COLO668 (cell line): ENCODE results near the gene KANSL1.
A peak's percentile ranks its signal among the peaks of the same experiment; 100 is the strongest.
"Not testable (repeated sequence)": the region's sequence is repeated elsewhere in the genome, so short reads cannot be mapped to it uniquely, and the experiment has no call there.

ENCODE experiments used
- DNase-seq: peaks from one replicate; lab custom pipeline; 2025; ENCODE audit not compliant: unreplicated experiment; lab: John Stamatoyannopoulos, UW

KANSL1 gene

DNA sequence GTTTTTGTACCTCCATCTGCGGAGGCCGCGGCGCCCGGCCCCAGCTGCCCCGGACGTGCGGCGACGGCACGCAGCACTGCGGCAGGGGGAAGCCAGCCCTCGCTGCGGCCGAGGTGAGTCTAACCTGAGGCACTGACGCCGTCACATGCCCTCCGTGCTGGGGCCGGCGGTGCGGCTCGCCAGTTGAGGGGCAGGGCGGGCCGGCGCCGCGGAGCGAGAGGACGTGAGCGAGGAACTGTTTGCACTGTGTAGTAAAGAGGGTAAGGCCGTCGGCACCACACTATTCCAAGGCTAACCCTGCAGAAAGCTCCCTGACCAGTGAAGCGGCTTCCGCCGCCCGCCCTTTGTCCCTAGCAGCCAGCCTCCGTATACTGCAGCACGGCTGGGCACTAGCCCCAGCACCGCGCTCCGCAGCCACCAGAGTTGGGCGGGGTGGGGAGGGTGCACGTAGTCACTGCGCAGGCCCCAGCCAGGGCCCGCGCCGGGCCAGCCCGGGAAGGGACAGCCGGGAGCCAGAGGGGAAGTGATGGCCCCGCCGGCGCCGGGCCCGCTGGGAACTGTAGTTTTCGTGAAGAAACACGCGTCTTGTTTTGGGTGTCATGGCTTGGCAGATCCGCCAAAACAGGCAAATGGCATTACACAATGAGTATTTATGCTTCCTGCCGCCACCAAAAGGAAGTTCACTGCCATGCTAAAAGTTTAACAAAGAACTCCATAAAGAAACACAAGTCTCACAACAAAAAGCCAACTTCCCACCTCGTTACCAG lies 580 bp upstream of the KANSL1 start:
- DNase-seq, result peak; percentile 94

DNA sequence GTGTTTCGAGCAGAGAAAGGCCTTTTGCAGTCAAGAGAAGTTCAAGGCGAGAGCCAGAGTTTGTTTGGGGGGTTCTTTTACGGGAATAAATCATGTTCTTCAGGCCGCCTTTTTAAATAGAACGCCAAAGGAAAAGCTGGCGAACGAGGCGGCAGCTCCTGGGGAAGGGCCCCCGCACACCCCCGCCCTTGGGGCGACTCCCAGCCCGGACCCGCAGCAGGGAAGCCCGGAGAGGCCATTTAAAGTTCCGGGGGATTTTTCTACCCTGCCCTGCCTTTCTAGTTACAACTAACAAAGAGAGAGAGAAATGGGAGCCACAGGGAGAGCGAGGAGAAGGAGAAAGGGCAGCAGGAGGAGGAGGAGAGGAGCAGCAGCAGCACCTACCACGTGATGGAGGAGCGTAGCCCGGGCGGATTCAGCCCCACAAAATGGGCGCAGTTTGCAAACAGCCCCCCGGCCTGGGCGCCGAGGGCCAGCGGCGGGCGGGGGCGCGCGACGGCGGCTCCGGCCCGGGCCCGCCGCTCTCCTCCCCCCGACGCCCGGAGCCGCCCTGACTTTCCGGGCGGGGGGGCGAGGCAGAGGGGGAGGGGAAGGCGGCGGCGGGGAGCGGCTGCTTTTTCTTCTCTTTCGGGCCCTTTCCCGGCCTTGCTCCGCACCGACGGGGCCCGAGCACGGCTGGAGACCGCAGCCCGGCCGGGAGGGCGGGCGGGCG lies 634 bp downstream of the KANSL1 start:
- peak; percentile 59 for DNase-seq

DNA sequence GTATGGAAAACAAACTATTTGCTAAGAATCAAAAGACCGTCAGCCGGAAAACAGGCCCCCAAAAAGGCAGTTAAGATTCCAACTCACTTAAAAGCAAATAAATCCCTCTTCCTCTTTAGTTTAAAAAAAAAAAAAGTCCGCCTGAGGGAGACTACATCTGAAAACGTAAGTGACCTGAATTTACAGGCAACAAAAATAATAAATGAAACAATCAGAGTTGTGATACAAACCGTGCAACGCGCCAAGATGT lies 1.1 kb downstream of the KANSL1 start:
- DNase-seq, result no peak

DNA sequence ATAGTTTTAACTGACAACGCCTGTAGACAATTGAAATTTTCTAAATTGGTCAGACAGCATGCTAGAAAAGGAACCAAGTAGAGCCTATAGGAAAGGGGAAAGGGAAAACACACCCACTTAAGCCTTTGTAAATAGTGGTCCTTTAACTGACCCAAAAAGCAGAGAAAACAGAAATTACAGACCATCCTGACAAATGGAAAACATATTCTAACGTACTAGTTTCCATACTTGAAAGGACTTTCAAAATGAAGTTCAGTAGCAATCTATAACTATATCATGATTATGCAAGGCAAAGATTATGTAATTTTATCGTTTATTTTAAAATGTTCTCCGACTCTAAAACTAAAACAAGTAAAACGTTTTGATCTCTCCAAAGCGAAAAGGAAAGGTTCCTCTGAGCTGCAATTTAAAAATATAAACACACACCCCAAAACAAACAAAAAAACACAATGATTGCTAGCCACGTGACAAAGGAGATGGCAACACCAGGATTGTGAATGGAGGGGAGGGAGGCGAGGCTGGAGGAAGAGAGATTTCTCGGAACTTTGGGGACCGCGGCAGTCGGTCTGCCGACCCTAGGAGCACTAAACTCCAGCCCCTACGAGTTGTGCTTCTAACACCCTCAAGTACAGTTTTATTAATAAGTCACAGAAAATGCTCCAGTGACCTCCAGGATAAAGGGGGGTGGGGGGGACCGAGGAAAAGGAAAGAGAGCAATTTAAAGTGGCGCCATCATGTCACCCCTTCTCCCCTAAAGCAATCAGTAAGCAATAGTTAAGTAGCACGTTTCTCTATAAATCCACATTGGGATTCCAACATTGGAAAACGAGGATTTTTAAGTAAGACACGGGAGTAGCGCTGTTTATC lies 1.7 kb downstream of the KANSL1 start:
- peak; percentile 21 for DNase-seq

DNA sequence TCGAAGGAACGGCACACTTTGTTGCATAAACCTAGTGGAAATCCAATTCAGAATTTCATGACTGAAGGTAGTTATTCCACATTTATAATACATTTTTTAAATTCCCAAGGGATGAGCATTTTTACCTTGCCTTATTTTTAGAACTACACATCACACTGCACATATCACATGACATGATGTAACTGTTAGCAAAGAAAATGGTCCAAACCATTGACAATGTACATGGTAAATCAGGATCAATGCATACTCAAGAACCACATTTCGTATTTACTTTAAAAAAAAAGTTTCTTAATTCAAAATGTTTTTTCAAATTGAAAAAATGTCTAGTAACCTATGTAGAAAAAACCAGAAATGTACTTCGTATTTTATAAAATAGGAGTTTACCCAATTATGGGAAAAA lies 2.5 kb downstream of the KANSL1 start:
- DNase-seq, result no peak

DNA sequence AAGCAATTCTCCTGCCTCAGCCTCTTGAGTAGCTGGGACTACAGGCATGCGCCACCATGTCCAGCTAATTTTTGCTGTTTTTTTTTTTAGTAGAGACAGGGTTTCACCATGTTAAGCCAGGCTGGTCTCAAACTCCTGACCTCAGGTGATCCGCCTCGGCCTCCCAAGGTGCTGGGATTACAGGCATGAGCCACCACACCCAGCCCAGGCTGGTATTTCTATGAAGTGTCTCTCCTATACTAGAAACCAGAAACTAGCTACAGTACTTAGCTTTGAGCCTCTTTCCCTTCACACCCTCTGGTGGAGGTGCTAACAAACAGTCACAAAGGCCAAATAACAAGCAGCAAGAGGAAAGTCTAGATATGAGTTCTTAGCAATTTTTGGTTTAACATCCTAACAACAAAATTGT lies 6.4 kb downstream of the KANSL1 start:
- DNase-seq, result not testable (repeated sequence)

DNA sequence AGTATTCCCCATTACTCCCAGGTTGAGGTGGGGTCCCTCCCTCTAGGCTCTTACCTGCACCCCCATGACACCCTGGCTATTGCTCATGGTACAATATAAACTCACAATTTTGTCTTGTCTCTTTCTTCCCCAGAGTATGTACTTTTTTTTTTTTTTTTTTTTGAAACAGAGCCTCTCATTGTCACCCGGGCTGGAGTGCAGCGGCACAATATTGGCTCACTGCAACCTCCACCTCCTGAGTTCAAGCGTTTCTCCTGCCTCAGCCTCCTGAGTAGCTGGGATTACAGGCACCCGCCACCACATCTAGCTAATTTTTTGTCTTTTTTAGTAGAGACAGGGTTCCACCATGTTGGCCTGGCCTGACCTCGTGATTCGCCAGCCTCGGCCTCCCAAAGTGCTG lies 8.5 kb downstream of the KANSL1 start:
- DNase-seq, result no peak

DNA sequence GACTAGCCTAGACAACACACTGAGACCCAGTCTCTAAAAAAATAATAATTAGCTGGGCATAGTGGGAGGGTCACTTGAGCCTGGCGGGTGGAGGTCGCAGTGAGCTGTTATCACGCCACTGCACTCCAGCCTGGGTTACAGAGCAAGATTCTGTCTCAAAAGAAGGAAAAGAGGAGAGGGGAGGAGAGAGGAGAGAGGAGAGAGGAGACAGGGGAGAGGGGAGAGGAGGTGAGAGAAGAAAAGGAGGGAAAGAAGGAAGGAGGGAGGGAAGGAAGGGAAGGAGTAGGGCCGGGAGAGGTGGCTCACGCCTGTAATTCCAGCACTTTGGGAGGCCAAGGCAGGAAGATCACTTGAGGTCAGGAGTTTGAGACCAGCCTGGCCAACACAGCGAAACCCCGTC lies 9.8 kb downstream of the KANSL1 start:
- not testable (repeated sequence) for DNase-seq

DNA sequence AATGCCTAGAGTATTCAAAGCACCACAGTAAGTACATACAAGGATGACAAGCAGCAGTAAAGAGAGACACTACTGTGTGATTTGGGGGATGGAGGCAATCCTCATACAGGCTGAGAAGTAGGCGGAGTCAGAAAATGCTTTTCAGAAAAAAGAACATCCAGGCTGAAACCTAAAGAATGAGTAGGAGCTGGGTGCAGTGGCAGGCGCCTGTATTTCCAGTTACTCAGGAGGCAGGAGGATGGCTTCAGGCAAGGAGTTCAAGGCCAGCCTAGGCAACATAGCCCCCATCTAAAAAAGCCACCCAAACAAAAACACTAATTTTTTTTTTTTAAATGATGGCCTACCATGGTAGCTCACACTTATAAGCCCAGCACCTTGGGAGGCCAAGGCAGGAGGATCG lies 10.3 kb downstream of the KANSL1 start:
- no peak for DNase-seq

DNA sequence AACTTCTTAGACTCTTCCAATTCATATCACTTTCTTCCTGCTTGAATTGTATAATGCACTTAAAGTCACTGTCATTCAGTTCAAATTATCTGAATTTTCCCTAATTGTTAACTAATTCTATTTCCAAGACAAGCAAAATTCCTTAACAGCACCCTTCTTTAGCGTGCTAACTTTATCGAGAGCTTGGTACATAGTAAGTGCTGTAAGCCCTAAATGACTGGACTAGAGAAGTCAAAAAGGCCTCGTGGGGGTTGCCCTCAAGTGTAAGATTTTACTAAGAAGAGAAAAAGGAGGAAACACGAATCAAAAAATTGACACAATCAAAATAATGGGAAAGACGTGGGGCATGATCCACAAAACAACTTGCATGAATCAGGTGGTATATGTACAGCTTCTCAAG lies 11.3 kb downstream of the KANSL1 start:
- DNase-seq, result no peak

DNA sequence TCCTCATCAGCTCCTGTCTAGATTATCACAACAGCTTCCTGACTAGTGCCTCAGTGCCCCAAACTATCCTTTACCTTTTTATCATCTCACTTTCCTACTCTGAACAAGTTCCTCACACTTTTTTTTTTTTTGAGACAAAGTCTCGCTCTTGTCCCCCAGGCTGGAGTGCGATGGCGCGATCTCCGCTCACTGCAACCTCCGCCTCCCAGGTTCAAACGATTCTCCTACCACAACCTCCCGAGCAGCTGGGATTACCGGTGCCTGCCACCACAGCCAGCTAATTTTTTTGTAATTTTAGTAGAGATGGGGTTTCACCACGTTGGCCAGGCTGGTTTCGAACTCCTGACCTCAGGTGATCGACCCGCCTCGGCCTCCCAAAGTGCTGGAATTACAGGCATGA lies 11.9 kb downstream of the KANSL1 start:
- not testable (repeated sequence) for DNase-seq

DNA sequence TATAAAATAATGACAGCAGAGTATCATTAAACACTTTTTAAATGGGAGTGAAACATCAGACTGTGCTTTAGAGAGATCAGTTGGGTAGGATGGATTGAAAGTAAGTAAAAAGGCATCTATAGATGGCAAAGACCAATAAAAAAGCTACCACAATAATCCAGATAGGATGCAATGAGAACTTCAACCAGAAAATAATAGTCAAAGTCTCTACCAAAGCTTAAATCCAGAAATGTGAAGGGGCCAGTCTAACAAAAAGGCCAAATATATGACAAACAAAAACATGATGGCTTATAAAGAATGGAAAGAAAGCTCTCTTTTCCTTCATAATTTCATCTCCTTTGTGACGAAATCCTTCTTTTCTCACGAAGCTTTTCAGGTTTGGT lies 12.3 kb downstream of the KANSL1 start:
- no peak for DNase-seq

DNA sequence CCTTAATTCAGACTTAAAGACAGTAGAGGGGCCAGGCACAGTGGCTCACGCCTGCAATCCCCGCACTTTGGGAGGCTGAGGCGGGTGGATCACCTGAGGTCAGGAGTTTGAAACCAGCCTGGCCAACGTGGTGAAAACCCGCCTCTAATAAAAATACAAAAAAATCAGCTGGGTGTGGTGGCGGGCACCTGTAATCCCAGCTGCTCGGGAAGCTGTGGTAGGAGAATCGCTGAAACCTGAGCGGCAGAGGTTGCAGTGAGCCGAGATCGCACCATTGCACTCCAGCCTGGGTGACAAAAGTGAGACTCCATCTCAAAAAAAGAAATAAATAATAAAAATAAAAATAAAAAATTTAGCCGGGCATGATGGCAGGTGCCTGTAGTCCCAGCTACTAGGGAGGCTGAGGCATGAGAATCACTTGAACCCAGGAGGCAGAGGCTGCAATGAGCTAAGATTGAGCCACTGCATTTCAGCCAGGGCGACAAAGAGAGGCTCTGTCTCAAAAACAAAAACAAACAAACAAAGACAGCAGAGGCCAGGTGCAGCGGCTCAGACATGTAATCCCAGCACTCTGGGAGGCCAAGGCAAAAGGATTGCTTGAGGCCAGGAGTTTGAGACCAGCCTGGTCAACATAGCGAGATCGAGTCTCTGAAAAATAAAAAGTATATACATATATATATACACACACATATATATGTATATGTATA lies 12.9 kb downstream of the KANSL1 start:
- not testable (repeated sequence) for DNase-seq

DNA sequence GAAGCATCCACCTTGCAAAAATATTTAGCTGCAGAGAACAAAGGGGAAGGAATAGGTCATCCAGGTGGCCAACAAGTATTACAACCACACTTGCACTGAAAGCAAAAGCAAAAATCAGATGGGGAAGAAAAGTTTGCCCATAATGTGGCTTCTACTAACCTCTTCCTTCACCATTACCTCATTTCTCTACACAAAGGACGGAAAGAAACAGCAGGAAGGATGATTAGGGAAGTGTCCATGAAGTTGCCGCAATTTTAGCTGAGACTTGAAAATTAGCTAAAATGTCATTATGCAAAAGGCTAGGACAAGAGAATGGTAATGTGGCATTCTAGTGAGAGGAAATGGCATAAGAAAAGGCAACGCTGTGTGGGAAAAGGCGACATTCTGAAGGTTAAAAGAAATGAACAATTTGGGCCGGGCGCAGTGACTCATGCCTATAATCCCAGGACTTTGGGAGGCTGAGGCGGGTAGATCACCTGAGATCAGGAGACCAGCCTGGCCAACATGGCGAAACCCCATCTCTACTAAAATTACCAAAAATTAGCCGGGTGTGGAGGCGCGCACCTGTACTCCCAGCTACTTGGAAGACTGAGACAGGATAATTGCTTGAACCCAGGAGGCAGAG lies 13.7 kb downstream of the KANSL1 start:
- DNase-seq, result no peak

DNA sequence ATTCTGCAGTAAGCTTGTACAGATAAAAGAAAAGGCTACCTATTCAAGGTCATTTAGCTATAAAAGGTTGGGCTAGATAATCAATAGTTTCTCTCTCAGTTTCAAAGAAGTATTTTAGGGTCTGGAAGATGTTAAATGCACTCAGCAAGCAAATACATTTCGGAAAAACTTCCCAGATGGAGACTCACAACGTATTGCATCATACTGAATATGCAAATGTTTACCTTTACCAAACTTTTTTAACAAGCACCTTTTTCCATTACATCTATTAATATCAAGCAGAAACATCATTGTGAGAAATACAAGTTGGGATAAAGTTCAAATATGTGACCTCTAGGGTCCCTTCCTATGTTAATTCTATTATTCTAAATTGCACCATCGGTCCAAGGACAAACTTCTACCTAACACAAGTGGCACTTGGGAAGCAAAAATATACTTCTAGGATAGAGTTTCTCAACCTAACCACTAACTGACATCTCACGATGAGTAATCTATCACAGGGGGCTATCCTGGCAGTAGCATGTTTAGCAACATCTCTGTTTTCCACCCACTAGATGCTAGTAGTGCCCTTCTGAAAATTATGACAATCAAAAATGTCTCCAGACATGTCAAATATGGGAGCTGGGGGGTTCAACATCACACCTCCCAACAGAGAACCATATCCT lies 14.5 kb downstream of the KANSL1 start:
- no peak for DNase-seq

DNA sequence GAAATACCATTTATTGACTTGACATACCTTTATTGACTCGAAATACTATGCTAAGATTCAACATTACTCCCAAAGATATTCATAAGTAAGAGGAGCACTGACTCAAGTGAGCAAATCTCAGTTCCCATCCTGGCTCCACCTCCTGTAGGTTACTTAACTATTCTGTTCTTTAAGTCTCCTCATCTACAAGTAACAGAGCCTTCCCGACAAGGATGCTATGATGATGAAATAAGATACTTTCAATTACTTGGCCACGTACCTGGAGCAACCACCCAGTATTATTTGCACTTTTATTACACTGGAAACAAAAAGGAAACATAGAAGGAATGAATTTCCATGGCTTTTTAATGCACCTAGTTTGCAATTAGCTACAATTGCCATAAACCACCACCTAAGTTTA lies 16.3 kb downstream of the KANSL1 start:
- DNase-seq, result no peak

DNA sequence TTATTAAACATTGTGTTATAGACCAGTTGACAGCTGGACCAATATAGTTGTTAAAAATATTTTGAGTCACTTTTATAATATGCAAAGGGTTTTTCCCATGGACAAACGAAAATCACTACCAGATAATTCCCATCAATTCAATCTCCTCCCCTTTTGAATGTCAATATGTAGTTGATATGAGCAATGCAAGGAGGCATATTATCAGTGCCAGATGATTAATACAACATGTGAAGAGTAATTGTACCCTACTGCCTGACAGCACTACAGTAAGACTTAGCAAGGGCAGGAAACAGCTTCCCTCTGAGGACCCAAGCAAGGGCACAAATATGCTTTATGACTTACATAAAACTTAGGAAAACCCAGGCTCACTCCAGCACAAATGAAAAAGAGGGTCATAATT lies 17.3 kb downstream of the KANSL1 start:
- no peak for DNase-seq

DNA sequence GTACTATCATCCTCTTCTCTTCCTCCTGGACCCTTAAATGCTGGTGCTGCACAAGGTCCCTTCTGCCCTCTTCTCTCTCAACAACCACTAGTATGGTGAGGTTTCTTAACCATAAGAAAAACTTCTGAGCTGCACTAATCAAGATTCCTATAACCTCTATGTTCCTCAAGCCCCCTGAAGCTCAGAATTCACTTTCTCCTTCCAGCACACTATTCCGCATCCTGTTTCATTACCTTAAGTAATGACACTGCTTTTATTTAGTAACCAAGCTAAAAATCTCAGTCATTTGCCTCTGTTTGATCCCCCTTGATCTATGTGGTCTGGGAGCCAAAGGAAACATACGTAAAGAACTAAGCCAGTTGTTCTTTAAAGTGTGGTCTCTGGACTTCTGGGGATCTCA lies 20.1 kb downstream of the KANSL1 start:
- DNase-seq, result no peak

DNA sequence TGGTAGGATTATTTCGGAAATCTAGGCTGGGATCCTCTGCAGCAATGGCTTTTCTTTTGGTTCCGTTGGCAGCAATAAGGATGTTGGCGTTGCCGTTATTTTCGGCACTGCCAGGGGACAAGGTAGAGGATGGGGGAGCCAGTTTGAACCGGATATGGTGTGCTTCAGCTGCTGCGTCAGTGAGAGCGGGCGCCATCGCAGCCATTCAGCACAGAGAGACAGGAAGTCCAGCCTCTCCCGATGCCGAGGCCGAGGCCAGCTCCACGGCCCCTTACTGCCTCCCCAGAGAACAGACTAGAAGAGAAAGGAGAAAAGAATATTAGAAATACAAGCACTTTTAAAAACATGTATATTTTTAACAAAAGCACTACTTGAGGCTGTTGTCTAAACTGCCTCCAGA lies 21.3 kb downstream of the KANSL1 start:
- DNase-seq, result no peak

DNA sequence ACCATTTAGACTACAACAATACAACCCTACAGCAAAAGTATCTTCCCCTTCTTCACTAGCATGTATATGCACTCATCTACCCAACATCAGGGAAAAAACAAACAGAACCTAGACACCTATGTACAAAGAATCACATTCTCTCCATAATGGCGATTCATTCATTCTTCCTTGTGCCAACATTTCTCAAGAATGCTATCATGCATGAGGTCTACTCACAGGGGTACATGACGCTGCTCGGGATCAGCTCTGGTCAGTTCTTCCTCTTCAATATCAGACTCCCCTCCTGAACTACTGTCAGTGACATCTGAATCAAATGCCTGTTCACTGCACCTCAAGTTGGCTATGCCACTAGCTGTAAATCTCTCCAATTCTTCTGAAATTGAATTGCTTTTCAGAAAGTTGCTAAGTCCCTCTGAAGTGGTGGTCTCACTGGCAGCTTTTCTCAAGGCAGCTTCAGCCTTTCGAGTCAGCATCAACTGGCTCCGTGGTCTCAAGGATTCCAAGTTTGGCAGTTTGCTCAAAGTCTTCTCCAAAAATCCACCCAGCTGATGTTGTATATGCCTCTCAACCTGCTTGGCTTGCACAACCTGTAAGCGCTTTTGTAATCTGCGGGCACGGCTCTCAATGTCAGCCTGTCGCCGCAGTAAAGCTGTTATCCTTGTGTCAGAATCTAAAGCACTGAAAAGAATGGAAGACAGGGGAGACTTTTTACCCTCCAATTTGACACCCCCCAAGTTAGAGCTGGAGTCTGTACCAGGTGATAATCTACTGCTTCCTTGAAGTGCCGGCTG lies 22.4 kb downstream of the KANSL1 start:
- no peak for DNase-seq
